SJSA1 (cell line): ENCODE results near the gene GSK3B. TPM values are rescaled to one million over a fixed set of nuclear protein-coding genes. Genes with fewer than 3 reads are reported as not detected.

Experiments
- DNase-seq, 2 experiments: peaks; one replicate each; pipeline ENCODE4 v3.0.0-alpha.2; 2015 to 2020; ENCODE audit warnings: low spot score in 2 of 2, low read depth in 1 of 2
- H3K27ac ChIP-seq: fragments of 250-450 bp; sonication (Bioruptor Pico); 2 replicates; pipeline ENCODE4 v1.5.1; 2020; ENCODE audit warnings: mild to moderate bottlenecking, moderate library complexity
- H3K27me3 ChIP-seq: fragments of 250-450 bp; sonication (Bioruptor Pico); replicated peaks from 2 replicates; pipeline ENCODE4 v1.5.1; 2020; ENCODE audit warnings: mild to moderate bottlenecking, moderate library complexity
- H3K36me3 ChIP-seq: fragments of 250-450 bp; sonication (Bioruptor Pico); 2 replicates; pipeline ENCODE4 v1.5.1; 2020; ENCODE audit warnings: mild to moderate bottlenecking
- H3K4me1 ChIP-seq: fragments of 250-450 bp; sonication (Bioruptor Pico); replicated peaks from 2 replicates; pipeline ENCODE4 v1.6.1; 2021; ENCODE audit warnings: mild to moderate bottlenecking
- H3K4me3 ChIP-seq: fragments of 250-450 bp; sonication (Bioruptor Pico); 2 replicates; pipeline ENCODE4 v1.5.1; 2020; ENCODE audit warnings: mild to moderate bottlenecking
- H3K9me3 ChIP-seq: fragments of 250-450 bp; sonication (Bioruptor Pico); replicated peaks from 2 replicates; pipeline ENCODE4 v1.5.1; 2020; ENCODE audit warnings: mild to moderate bottlenecking
- total RNA-seq: library from RNA; depleted of rRNA; stranded (reverse); fragments of >200 nt; shearing (Covaris generic); gene quantifications from 2 replicates; pipeline ENCODE4 v1.2.3, GENCODE V29; 2014

GSK3B gene
- total RNA-seq, 1 experiment from 2014 or later = 45.5 TPM

GRCh38 chr3:119834754-119835370 lies 259.4 kb downstream of the GSK3B start:
- DNase-seq = no peak
- Histone ChIP-seq H3K27ac (no peak overlapping the region), H3K36me3 (peaks cover 8% of the 10 kb centered on the region; the same call in 1 of the 2 replicates), H3K9me3 (no peaks in the 10 kb centered on the region), H3K27me3 (no peaks in the 10 kb centered on the region), H3K4me3 (no peak overlapping the region), H3K4me1 (peaks cover 8% of the 10 kb centered on the region; the same call in 1 of the 2 replicates)

- no peak for DNase-seq
- H3K4me1 ChIP-seq = peaks cover 8% of the 10 kb centered on the region; the same call in 1 of the 2 replicates
- no peak overlapping the region for H3K27ac ChIP-seq
- H3K36me3 ChIP-seq = peaks cover 8% of the 10 kb centered on the region; the same call in 1 of the 2 replicates
- no peak overlapping the region for H3K4me3 ChIP-seq
- no peaks in the 10 kb centered on the region for H3K27me3 ChIP-seq
- H3K9me3 ChIP-seq = no peaks in the 10 kb centered on the region
Measured at GRCh38 chr3:119831941-119832371, 262.3 kb downstream of the GSK3B start.

GRCh38 chr3:119831022-119831421 lies 263.2 kb downstream of the GSK3B start:
- no peak overlapping the region for H3K4me3 ChIP-seq
- peaks cover 8% of the 10 kb centered on the region; the same call in 1 of the 2 replicates for H3K4me1 ChIP-seq
- DNase-seq = no peak
- peaks cover 14% of the 10 kb centered on the region; the same call in 1 of the 2 replicates for H3K36me3 ChIP-seq
- no peaks in the 10 kb centered on the region for H3K27me3 ChIP-seq
- H3K9me3 ChIP-seq = no peaks in the 10 kb centered on the region
- H3K27ac ChIP-seq = no peak overlapping the region

- no peak overlapping the region for H3K4me3 ChIP-seq
- H3K9me3 ChIP-seq = no peaks in the 10 kb centered on the region
- no peak overlapping the region for H3K27ac ChIP-seq
- H3K27me3 ChIP-seq = no peaks in the 10 kb centered on the region
- DNase-seq = no peak
- peaks cover 19% of the 10 kb centered on the region; the same call in 1 of the 2 replicates for H3K36me3 ChIP-seq
- peaks cover 8% of the 10 kb centered on the region; the same call in 1 of the 2 replicates for H3K4me1 ChIP-seq
Measured at GRCh38 chr3:119829420-119829819, 264.8 kb downstream of the GSK3B start.

GRCh38 chr3:119826711-119827608 lies 267.3 kb downstream of the GSK3B start:
- peaks cover 2% of the 10 kb centered on the region; the same call in 1 of the 2 replicates for H3K4me1 ChIP-seq
- H3K27ac ChIP-seq = no peak overlapping the region
- no peak overlapping the region for H3K4me3 ChIP-seq
- H3K36me3 ChIP-seq = peaks cover 13% of the 10 kb centered on the region; the same call in 1 of the 2 replicates
- no peaks in the 10 kb centered on the region for H3K9me3 ChIP-seq
- no peaks in the 10 kb centered on the region for H3K27me3 ChIP-seq
- DNase-seq = no peak

GRCh38 chr3:119825820-119826219 lies 268.4 kb downstream of the GSK3B start:
- DNase-seq = no peak
- no peaks in the 10 kb centered on the region for H3K9me3 ChIP-seq
- H3K27ac ChIP-seq = no peak overlapping the region
- peaks cover 13% of the 10 kb centered on the region; the same call in 1 of the 2 replicates for H3K36me3 ChIP-seq
- no peaks in the 10 kb centered on the region for H3K4me1 ChIP-seq
- no peak overlapping the region for H3K4me3 ChIP-seq
- no peaks in the 10 kb centered on the region for H3K27me3 ChIP-seq

GRCh38 chr3:119819806-119820205 lies 274.4 kb downstream of the GSK3B start:
- no peak overlapping the region for H3K27ac ChIP-seq
- no peak for DNase-seq
- H3K4me3 ChIP-seq = no peak overlapping the region
- H3K4me1 ChIP-seq = no peaks in the 10 kb centered on the region
- no peaks in the 10 kb centered on the region for H3K9me3 ChIP-seq
- H3K36me3 ChIP-seq = no peaks in the 10 kb centered on the region
- H3K27me3 ChIP-seq = no peaks in the 10 kb centered on the region

GRCh38 chr3:119818937-119819336 lies 275.3 kb downstream of the GSK3B start:
- Histone ChIP-seq H3K4me1 (no peaks in the 10 kb centered on the region), H3K9me3 (no peaks in the 10 kb centered on the region), H3K27ac (no peak overlapping the region), H3K4me3 (no peak overlapping the region), H3K36me3 (no peaks in the 10 kb centered on the region), H3K27me3 (no peaks in the 10 kb centered on the region)
- DNase-seq = no peak

GRCh38 chr3:119817583-119818363 lies 276.5 kb downstream of the GSK3B start:
- Histone ChIP-seq H3K4me3 (no peak overlapping the region), H3K36me3 (no peaks in the 10 kb centered on the region), H3K4me1 (no peaks in the 10 kb centered on the region), H3K27ac (no peak overlapping the region), H3K27me3 (no peaks in the 10 kb centered on the region), H3K9me3 (no peaks in the 10 kb centered on the region)
- no peak for DNase-seq

GRCh38 chr3:119817071-119817470 lies 277.2 kb downstream of the GSK3B start:
- H3K36me3 ChIP-seq = no peaks in the 10 kb centered on the region
- H3K4me1 ChIP-seq = no peaks in the 10 kb centered on the region
- H3K9me3 ChIP-seq = no peaks in the 10 kb centered on the region
- DNase-seq = no peak
- no peak overlapping the region for H3K4me3 ChIP-seq
- no peak overlapping the region for H3K27ac ChIP-seq
- H3K27me3 ChIP-seq = no peaks in the 10 kb centered on the region

GRCh38 chr3:119815716-119816115 lies 278.5 kb downstream of the GSK3B start:
- H3K27me3 ChIP-seq = no peaks in the 10 kb centered on the region
- no peak for DNase-seq

GRCh38 chr3:119812491-119813058 lies 281.7 kb downstream of the GSK3B start:
- DNase-seq = no peak
- Histone ChIP-seq H3K4me3 (no peak overlapping the region), H3K27me3 (no peaks in the 10 kb centered on the region), H3K4me1 (peaks cover 5% of the 10 kb centered on the region), H3K9me3 (no peaks in the 10 kb centered on the region), H3K27ac (no peak overlapping the region), H3K36me3 (no peaks in the 10 kb centered on the region)

More at GRCh38 chr3:119815716-119816115, 278.5 kb downstream of the GSK3B start:
- Histone ChIP-seq H3K4me3 (no peak overlapping the region), H3K4me1 (no peaks in the 10 kb centered on the region), H3K9me3 (no peaks in the 10 kb centered on the region), H3K27ac (no peak overlapping the region), H3K36me3 (no peaks in the 10 kb centered on the region)

- H3K9me3 ChIP-seq = no peaks in the 10 kb centered on the region
- H3K36me3 ChIP-seq = no peaks in the 10 kb centered on the region
- H3K4me3 ChIP-seq = 0 out of 2 replicates have a peak overlapping the region, but pooled peaks have one; percentile 11
- H3K27ac ChIP-seq = no peak overlapping the region
- no peaks in the 10 kb centered on the region for H3K27me3 ChIP-seq
- DNase-seq = no peak
- peaks cover 5% of the 10 kb centered on the region for H3K4me1 ChIP-seq
Measured at GRCh38 chr3:119810018-119810435, 284.2 kb downstream of the GSK3B start.
